Stomach (tissue), 4 donors: ENCODE data around the gene KAT7.

ENCODE experiments used
- CTCF ChIP-seq, 7 experiments: fragments of 450-650 bp in 4 of 7; fragments of 200-600 bp in 3 of 7; sonication (generic) in 3 of 7; IDR thresholded peaks; one replicate each; pipeline ENCODE4 v1.5.1; 2016 to 2019; ENCODE audit warnings: antibody characterized with exemption in 7 of 7, control low read depth in 2 of 7, mild to moderate bottlenecking in 1 of 7
- EP300 ChIP-seq: sonication (generic); formaldehyde crosslinking; IDR thresholded peaks from one replicate; pipeline ENCODE4 v1.6.1; 2017; ENCODE audit warnings: antibody characterized with exemption
- POLR2A ChIP-seq, 4 donors: fragments of 450-650 bp; IDR thresholded peaks; one replicate each; pipeline ENCODE4 v1.6.1; 2016; ENCODE audit warnings: antibody characterized with exemption in 4 of 4, control low read depth in 2 of 4, mild to moderate bottlenecking in 1 of 4, moderate library complexity in 1 of 4
- POLR2AphosphoS5 ChIP-seq, 3 donors: sonication (generic); formaldehyde crosslinking; IDR thresholded peaks; one replicate each; pipeline ENCODE4 v1.6.1; 2016; ENCODE audit warnings: antibody characterized with exemption in 3 of 3

GRCh38 chr17:49779156-49779738 is 9.2 kb upstream of the KAT7 start:
- TF ChIP-seq CTCF (IDR thresholded peaks at IDR 0.05), result no peak
- TF ChIP-seq POLR2AphosphoS5 (IDR thresholded peaks at IDR 0.05), result no peak
- no peak for TF ChIP-seq POLR2A (IDR thresholded peaks at IDR 0.05)
- TF ChIP-seq EP300, result no peak
